GM18498 (cell line): ENCODE data around the gene UPF2.
"Not testable (repeated sequence)": the region's sequence is repeated elsewhere in the genome, so short reads cannot be mapped to it uniquely, and the experiment has no call there.

ENCODE experiments used
- ATAC-seq: cut with Tn5 transposase; IDR thresholded peaks from one replicate; pipeline ENCODE4 v1.9.1; 2021; ENCODE audit warnings: mild to moderate bottlenecking, moderate library complexity; ENCODE audit not compliant: unreplicated experiment

Gene UPF2

GRCh38 chr10:12042797-12043651 lies at the start of gene UPF2:
TSS of gene UPF2 (minus strand) at chr10:12042809. CDS start at chr10:12035423, 7,386 bp downstream.
- peak; percentile 63 for ATAC-seq

GRCh38 chr10:12091421-12091820 lies 48.8 kb upstream of the UPF2 start:
- ATAC-seq = no peak

GRCh38 chr10:12088919-12089318 lies 46.3 kb upstream of the UPF2 start:
- ATAC-seq = no peak

- ATAC-seq = no peak
Observed at GRCh38 chr10:12081879-12082557, 39.4 kb upstream of the UPF2 start.

GRCh38 chr10:12081470-12081869 lies 38.9 kb upstream of the UPF2 start:
- no peak for ATAC-seq

- ATAC-seq = peak; percentile 35
Observed at GRCh38 chr10:12077580-12078180, 35.1 kb upstream of the UPF2 start.

GRCh38 chr10:12073526-12073925 lies 30.9 kb upstream of the UPF2 start:
- no peak for ATAC-seq

- ATAC-seq = not testable (repeated sequence)
Observed at GRCh38 chr10:12071441-12071840, 28.8 kb upstream of the UPF2 start.

- peak; percentile 98 for ATAC-seq
Observed at GRCh38 chr10:12068449-12069269, 26.1 kb upstream of the UPF2 start, which contains the start of gene DHTKD1. TSS of gene DHTKD1 (plus strand) at chr10:12068954. CDS start at chr10:12069034, 80 bp downstream.

- no peak for ATAC-seq
Observed at GRCh38 chr10:12067336-12067735, 24.7 kb upstream of the UPF2 start.

GRCh38 chr10:12063483-12063818 lies 20.8 kb upstream of the UPF2 start:
- ATAC-seq = no peak

- no peak for ATAC-seq
Observed at GRCh38 chr10:12062754-12063482, 20.3 kb upstream of the UPF2 start.

GRCh38 chr10:12061124-12061523 lies 18.5 kb upstream of the UPF2 start:
- ATAC-seq = no peak

GRCh38 chr10:12056748-12057147 lies 14.1 kb upstream of the UPF2 start:
- ATAC-seq = no peak

- ATAC-seq = no peak
Observed at GRCh38 chr10:12055732-12056131, 13.1 kb upstream of the UPF2 start.

GRCh38 chr10:12051241-12051640 lies 8.6 kb upstream of the UPF2 start:
- no peak for ATAC-seq

GRCh38 chr10:12050528-12050927 lies 7.9 kb upstream of the UPF2 start:
- ATAC-seq = no peak

GRCh38 chr10:12048547-12048946 lies 5.9 kb upstream of the UPF2 start:
- ATAC-seq = peak; percentile 25

GRCh38 chr10:12045596-12045995 lies 3.0 kb upstream of the UPF2 start:
- no peak for ATAC-seq

GRCh38 chr10:12042409-12042796 lies 206 bp downstream of the UPF2 start:
- ATAC-seq = peak; percentile 10
